HG03095 (cell line): Measurements from ENCODE around the gene TMEM176A.

Experiments used
- ATAC-seq: cut with Tn5 transposase; IDR thresholded peaks from one replicate; pipeline ENCODE4 v1.9.1; 2021; ENCODE audit warnings: moderate library complexity; ENCODE audit not compliant: unreplicated experiment

The TMEM176A gene

GRCh38 chr7:150846291-150847115 is 45.9 kb downstream of the TMEM176A start:
- ATAC-seq, result no peak

GRCh38 chr7:150847536-150847935 is 47.0 kb downstream of the TMEM176A start:
- no peak for ATAC-seq

- ATAC-seq, result no peak
Observed at GRCh38 chr7:150848111-150848510, 47.5 kb downstream of the TMEM176A start.

GRCh38 chr7:150848561-150849115 is 48.1 kb downstream of the TMEM176A start:
- ATAC-seq, result no peak

- no peak for ATAC-seq
Observed at GRCh38 chr7:150849204-150849775, 48.7 kb downstream of the TMEM176A start.

GRCh38 chr7:150850273-150850672 is 49.7 kb downstream of the TMEM176A start:
- no peak for ATAC-seq

GRCh38 chr7:150851492-150852370 is 51.2 kb downstream of the TMEM176A start:
- no peak for ATAC-seq

- no peak for ATAC-seq
Observed at GRCh38 chr7:150852371-150852905, 51.9 kb downstream of the TMEM176A start, which contains the start of gene AOC1. AOC1 (plus strand) TSS chr7:150852517; CDS start chr7:150856471, 3,954 bp downstream.

- ATAC-seq, result no peak
Observed at GRCh38 chr7:150854066-150855000, 53.8 kb downstream of the TMEM176A start.
